NCI-H524 treated with DMSO at 0.1 percent for 48 hours (cell line): Measurements from ENCODE around the gene TNFSF13B.
"Not testable (repeated sequence)": the region's sequence is repeated elsewhere in the genome, so short reads cannot be mapped to it uniquely, and the experiment has no call there.

Experiments used
- DNase-seq: peaks from one replicate; lab custom pipeline; 2025; lab: John Stamatoyannopoulos, UW

TNFSF13B gene

GRCh38 chr13:108281901-108282300 lies 12.4 kb downstream of the TNFSF13B start:
- DNase-seq: no peak

GRCh38 chr13:108283110-108283509 lies 13.6 kb downstream of the TNFSF13B start:
- no peak for DNase-seq

GRCh38 chr13:108288741-108289140 lies 19.2 kb downstream of the TNFSF13B start:
- DNase-seq: no peak

- no peak for DNase-seq
Measured at GRCh38 chr13:108289819-108290218, 20.3 kb downstream of the TNFSF13B start.

- no peak for DNase-seq
Measured at GRCh38 chr13:108297114-108297513, 27.6 kb downstream of the TNFSF13B start.

- DNase-seq: no peak
Measured at GRCh38 chr13:108302279-108302678, 32.8 kb downstream of the TNFSF13B start.

GRCh38 chr13:108304170-108305016 lies 34.9 kb downstream of the TNFSF13B start:
- no peak for DNase-seq

GRCh38 chr13:108305655-108306054 lies 36.1 kb downstream of the TNFSF13B start:
- no peak for DNase-seq

- no peak for DNase-seq
Measured at GRCh38 chr13:108306860-108307259, 37.3 kb downstream of the TNFSF13B start.

GRCh38 chr13:108311596-108311995 lies 42.1 kb downstream of the TNFSF13B start:
- not testable (repeated sequence) for DNase-seq

GRCh38 chr13:108313382-108313781 lies 43.9 kb downstream of the TNFSF13B start:
- DNase-seq: no peak

- no peak for DNase-seq
Measured at GRCh38 chr13:108315273-108315672, 45.8 kb downstream of the TNFSF13B start.

- DNase-seq: no peak
Measured at GRCh38 chr13:108315991-108316390, 46.5 kb downstream of the TNFSF13B start.

- DNase-seq: no peak
Measured at GRCh38 chr13:108316413-108316812, 46.9 kb downstream of the TNFSF13B start.

GRCh38 chr13:108322206-108322824 lies 52.8 kb downstream of the TNFSF13B start:
- no peak for DNase-seq

- DNase-seq: no peak
Measured at GRCh38 chr13:108323031-108323430, 53.5 kb downstream of the TNFSF13B start.

- no peak for DNase-seq
Measured at GRCh38 chr13:108325863-108326262, 56.3 kb downstream of the TNFSF13B start.

- no peak for DNase-seq
Measured at GRCh38 chr13:108326309-108326708, 56.8 kb downstream of the TNFSF13B start.

- DNase-seq: no peak
Measured at GRCh38 chr13:108328848-108329247, 59.3 kb downstream of the TNFSF13B start.

- no peak for DNase-seq
Measured at GRCh38 chr13:108332791-108333190, 63.3 kb downstream of the TNFSF13B start.

GRCh38 chr13:108342369-108343289 lies 73.1 kb downstream of the TNFSF13B start:
- DNase-seq: no peak

GRCh38 chr13:108345016-108345415 lies 75.5 kb downstream of the TNFSF13B start:
- no peak for DNase-seq
